CD4-positive, alpha-beta T cell treated with Interferon gamma for 1 hour (primary cell): ENCODE measurements around the gene SPACA6.
A peak's percentile ranks its signal among the peaks of the same experiment; 100 is the strongest.
"Not testable (repeated sequence)": the region's sequence is repeated elsewhere in the genome, so short reads cannot be mapped to it uniquely, and the experiment has no call there.

ENCODE experiments used
- DNase-seq: peaks from one replicate; pipeline ENCODE4 v3.0.0-alpha.2; 2020

The SPACA6 gene

GRCh38 chr19:51706885-51707284, 13.8 kb downstream of the SPACA6 start:
- DNase-seq = no peak

GRCh38 chr19:51708811-51709210, 15.7 kb downstream of the SPACA6 start:
- DNase-seq = no peak

DNA sequence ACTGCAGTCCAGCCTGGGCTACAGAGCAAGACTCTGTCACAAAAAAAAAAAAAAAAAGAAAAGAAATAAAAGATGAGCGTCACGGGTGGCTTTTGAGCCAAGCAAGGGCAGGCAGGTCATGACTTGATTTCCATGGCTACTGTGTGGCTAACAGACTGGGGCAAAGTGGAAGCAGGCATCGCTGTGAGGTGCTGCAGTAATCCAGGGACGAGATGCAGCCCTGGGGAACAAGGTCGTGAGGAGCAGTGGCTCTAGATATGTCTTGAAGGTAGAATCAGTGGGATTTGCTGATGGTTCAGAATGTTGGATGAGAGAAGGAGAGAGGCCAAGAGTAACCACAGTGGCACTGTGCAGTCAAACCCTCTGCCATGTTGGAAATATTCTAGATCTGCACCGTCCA, 16.4 kb downstream of the SPACA6 start:
- no peak for DNase-seq

GRCh38 chr19:51710163-51710562, 17.0 kb downstream of the SPACA6 start:
- no peak for DNase-seq

- DNase-seq = no peak
Observed at GRCh38 chr19:51711702-51712101, 18.6 kb downstream of the SPACA6 start.

DNA sequence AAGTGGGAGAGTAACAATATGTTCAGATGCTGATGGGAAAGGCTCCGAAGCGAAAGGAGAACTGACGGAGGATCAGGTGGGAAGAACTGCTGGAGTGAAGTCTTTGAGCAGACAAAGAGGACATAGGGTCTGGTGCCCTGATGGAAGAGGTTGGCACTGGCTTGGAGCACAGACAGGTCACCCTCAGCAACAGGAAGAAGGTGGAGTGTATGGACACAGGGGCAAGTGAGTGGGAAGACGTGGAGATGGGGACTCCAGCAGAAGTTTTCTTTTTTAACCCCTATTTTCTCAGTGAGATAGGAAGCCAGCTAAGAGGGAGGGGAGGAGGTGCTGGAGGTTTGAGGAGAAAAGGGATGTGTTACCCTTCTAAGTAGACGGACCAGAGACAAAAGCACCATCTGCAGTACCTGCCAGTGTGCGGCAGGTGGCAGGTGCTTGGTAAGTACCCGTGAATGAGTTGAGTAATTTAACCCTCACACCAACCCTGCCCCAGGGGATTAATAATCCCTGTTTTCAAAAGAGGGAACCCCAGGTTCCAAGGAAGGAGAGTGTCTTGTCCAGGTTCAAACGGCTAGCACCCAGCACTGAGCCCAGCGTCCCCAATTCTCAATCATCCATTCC, 19.4 kb downstream of the SPACA6 start:
- no peak for DNase-seq

GRCh38 chr19:51713319-51714285, 20.5 kb downstream of the SPACA6 start:
- DNase-seq = no peak

DNA sequence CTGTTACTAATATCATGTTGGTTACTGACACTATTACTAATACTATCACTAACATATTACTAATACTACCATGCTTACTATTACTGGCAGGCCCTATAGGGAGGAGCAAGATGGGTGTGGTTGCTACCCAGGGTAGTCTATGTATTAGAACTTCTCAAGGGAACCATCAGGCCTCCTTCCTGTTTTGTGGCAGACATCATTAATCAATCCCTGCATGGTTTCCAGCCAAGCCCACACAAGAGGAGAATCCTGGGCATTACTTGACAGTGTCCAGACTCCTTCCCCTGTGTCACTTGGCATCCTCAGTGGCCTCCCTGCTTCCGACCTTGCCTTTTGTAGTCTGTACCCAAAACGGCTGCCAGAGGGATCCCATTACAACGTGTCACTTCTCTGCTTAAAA, 21.7 kb downstream of the SPACA6 start:
- no peak for DNase-seq

- no peak for DNase-seq
Observed at GRCh38 chr19:51715850-51716249, 22.7 kb downstream of the SPACA6 start.

GRCh38 chr19:51716925-51717324, 23.8 kb downstream of the SPACA6 start:
- no peak for DNase-seq

- no peak for DNase-seq
Observed at GRCh38 chr19:51719251-51719988, 26.3 kb downstream of the SPACA6 start.

DNA sequence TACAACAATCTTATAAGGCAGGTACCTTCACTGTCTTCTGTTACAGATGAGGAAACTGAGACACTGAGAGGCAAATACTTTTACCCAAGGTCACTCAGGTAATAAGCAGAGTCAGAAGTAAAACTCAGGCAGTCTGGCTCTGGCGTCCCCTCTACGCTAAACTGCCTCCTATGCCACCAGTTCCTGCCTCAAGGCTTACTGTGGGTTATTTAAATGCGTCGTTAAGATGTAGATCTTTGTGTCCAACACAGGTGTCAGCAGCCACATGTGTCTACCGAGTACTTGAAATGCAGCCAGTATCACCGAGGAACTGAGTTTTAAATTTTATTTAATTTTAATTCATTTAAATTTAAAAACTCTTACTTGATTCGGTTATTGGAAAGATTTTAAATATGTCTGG, 28.8 kb downstream of the SPACA6 start:
- no peak for DNase-seq

DNA sequence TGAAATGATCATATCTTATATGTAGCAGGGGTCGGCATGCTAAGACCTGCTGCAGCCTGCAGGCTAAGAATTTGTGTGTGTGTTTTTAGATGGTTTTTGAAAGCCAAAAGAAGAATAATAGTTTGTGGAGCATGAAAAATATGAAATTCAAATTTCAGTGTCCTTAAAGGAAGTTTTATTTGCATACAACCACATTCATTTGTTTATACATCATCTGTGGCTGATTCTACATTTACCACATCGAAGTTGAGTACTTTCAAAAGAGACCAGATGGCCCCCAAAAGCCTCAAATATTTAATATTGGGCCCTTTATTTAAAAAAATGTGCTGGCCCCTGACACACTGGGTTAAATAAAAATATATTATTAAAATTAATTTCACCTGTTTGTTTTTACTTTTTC, 29.4 kb downstream of the SPACA6 start:
- no peak for DNase-seq

- no peak for DNase-seq
Observed at GRCh38 chr19:51724543-51724942, 31.4 kb downstream of the SPACA6 start.

- DNase-seq = no peak
Observed at GRCh38 chr19:51726049-51726448, 32.9 kb downstream of the SPACA6 start.

- DNase-seq = no peak
Observed at GRCh38 chr19:51727349-51727880, 34.3 kb downstream of the SPACA6 start.

DNA sequence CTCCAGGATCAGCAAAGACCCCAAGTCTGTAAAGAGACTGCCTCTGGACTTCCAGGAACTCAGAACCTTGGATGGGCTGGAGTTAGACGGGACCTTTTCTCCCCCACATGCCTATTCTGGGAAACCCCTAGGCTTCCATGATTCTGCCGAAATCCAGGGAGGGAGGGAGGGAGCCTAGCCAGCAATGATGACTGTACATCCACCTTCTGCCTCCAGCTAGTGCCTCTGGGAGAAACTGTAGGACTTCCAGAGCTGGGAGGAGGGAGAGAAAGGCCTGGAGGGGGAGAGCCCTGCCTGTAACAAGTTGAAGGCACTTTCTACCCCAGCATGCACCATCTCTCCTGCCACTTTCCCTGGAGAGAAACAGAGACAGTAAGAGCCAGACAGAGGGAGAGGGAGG, 36.7 kb downstream of the SPACA6 start:
- DNase-seq = no peak

GRCh38 chr19:51733742-51734522, 40.8 kb downstream of the SPACA6 start:
- no peak for DNase-seq

GRCh38 chr19:51735759-51736449, 42.8 kb downstream of the SPACA6 start:
- peak; percentile 81 for DNase-seq

GRCh38 chr19:51737389-51737788, 44.3 kb downstream of the SPACA6 start:
- no peak for DNase-seq

GRCh38 chr19:51737924-51738323, 44.8 kb downstream of the SPACA6 start:
- no peak for DNase-seq

DNA sequence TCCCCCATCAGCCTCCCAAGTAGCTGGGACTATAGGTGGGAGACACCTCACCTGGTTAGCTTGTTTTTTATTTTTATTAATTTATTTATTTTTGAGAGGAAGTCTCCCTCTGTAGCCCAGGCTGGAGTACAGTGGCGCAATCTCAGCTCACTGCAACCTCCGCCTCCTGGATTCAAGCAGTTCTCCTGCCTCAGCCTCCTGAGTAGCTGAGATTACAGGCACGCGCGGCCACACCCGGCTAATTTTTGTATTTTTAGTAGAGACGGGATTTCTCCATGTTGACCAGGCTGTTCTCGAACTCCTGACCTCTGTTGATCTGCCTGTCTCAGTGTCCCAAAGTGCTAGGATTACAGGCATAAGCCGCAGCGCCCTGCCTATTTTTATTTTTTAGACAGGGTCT, 45.4 kb downstream of the SPACA6 start:
- not testable (repeated sequence) for DNase-seq
